GM10847 (cell line): Measurements from ENCODE around the gene SNRNP200.

Source experiments
- POLR2A ChIP-seq: IDR thresholded peaks from 2 replicates; pipeline ENCODE4 v1.6.1; 2011; ENCODE audit not compliant: insufficient read length; ENCODE audit errors: extremely low read depth

Gene SNRNP200

GRCh38 chr2:96249654-96250053 lies 55.7 kb downstream of the SNRNP200 start:
- no peak for TF ChIP-seq POLR2A

GRCh38 chr2:96248624-96249023 lies 56.7 kb downstream of the SNRNP200 start:
- no peak for TF ChIP-seq POLR2A

GRCh38 chr2:96247896-96248295 lies 57.5 kb downstream of the SNRNP200 start:
- no peak for TF ChIP-seq POLR2A

GRCh38 chr2:96247009-96247408 lies 58.3 kb downstream of the SNRNP200 start:
- TF ChIP-seq POLR2A = no peak

GRCh38 chr2:96245609-96246390 lies 59.5 kb downstream of the SNRNP200 start:
- TF ChIP-seq POLR2A = no peak

- no peak for TF ChIP-seq POLR2A
These were observed 61.5 kb downstream of the SNRNP200 start for GRCh38 chr2:96243843-96244242.

- no peak for TF ChIP-seq POLR2A
These were observed 63.3 kb downstream of the SNRNP200 start for GRCh38 chr2:96241900-96242611.

GRCh38 chr2:96241227-96241626 lies 64.1 kb downstream of the SNRNP200 start:
- TF ChIP-seq POLR2A = no peak

- TF ChIP-seq POLR2A = no peak
These were observed 64.9 kb downstream of the SNRNP200 start for GRCh38 chr2:96240341-96241038.

GRCh38 chr2:96239745-96240264 lies 65.5 kb downstream of the SNRNP200 start:
- TF ChIP-seq POLR2A = no peak

- no peak for TF ChIP-seq POLR2A
These were observed 66.3 kb downstream of the SNRNP200 start for GRCh38 chr2:96239091-96239490.

GRCh38 chr2:96238266-96238665 lies 67.1 kb downstream of the SNRNP200 start:
- no peak for TF ChIP-seq POLR2A

- no peak for TF ChIP-seq POLR2A
These were observed 68.5 kb downstream of the SNRNP200 start for GRCh38 chr2:96236882-96237281.

GRCh38 chr2:96233880-96234316 lies 71.4 kb downstream of the SNRNP200 start:
- TF ChIP-seq POLR2A = no peak

GRCh38 chr2:96233436-96233835 lies 71.9 kb downstream of the SNRNP200 start:
- TF ChIP-seq POLR2A = no peak

GRCh38 chr2:96231316-96231715 lies 74.0 kb downstream of the SNRNP200 start:
- no peak for TF ChIP-seq POLR2A
